ENCODE measurements around the gene KLHL35.

KLHL35 gene

DNA sequence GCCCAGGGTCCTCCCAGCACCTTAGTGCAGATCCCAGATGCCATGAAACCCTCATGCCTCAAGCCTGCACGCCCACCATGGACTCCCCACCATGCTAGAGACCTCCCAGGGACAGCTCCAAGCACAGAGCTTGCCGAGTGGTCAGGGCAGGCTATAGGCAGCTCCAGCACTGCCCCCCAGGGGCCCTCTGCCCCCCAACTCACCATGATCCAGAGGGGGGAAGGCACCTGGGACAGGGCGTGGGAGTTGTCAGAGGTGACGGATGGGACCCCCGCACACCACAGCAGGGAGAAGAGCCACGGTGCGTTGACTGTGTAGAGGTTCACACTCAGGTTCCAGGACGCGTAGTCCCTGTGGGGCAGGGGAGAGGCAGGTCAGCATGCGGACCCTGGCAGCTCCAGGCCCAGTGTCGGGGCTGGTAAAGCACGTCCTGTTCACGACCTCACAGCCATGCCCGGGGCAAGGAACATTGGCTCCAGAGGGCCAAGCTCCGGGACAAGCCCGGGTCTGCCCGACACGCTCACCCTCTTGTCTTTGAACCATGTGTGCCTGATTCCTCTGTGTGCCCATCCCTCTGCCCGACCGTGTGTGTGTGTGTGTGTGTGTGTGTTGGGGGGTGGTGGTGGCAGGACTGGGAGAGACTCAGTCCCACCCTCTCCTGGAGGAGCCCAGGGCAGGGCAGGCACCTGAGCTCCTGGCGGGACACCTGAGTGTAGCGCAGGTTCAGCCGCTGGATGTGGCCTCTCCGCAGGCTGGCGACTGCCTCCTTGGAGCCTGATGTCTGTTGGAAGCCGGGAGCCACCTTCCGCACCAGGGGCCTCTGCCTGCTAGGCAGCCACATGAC, 8.2 kb upstream of the KLHL35 start:
- no peak for DNase-seq

DNA sequence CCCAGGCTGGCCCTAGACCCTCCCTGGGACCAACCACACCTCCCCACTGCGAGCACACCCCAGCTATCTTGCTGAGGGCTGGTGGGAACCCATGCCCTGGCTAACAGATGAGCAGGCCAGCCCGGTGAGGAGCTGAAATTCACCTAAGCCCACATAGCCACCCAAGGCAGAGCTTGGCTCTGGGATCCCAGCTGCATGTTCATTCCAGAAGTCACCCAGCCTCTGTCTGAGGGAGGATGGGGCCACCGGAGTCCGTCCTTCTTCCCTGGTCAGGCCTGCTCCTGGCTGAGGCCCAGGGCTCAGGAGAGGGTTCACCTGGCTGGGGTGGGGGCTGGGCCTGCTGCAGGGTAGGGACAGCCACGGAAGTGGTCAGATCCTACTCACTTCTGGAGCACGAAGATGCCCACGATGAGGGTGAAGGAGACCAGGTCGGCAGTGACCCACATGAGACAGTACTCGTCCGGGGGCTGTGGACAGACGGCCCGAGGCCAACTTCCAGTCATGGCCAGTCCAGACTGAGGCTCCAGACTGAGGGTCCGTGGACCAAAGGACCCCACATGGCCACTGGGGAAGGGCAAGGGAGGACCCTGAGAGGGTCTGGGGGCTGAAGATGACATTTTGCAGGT, 6.6 kb upstream of the KLHL35 start:
- DNase-seq = no peak

DNA sequence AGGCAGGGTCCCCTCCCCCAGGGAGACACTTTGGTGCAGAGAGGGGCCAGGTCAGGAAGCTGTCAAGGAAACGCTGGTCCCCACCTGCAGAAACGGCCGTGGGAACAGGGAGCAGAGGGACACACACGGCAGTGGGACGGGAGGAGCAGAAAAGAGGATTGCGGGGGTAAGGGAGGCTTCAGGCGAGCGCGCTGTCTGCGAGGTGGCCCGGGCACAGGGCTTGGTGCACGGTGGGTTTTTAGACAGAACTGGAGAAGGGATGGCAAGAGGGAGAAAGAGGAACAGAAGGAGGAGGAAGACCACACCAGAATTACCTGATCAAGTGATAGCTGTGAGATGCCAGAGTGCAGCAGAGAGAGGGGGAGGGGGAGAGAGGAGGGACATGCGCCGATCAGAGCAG, 6.0 kb upstream of the KLHL35 start:
- no peak for DNase-seq

DNA sequence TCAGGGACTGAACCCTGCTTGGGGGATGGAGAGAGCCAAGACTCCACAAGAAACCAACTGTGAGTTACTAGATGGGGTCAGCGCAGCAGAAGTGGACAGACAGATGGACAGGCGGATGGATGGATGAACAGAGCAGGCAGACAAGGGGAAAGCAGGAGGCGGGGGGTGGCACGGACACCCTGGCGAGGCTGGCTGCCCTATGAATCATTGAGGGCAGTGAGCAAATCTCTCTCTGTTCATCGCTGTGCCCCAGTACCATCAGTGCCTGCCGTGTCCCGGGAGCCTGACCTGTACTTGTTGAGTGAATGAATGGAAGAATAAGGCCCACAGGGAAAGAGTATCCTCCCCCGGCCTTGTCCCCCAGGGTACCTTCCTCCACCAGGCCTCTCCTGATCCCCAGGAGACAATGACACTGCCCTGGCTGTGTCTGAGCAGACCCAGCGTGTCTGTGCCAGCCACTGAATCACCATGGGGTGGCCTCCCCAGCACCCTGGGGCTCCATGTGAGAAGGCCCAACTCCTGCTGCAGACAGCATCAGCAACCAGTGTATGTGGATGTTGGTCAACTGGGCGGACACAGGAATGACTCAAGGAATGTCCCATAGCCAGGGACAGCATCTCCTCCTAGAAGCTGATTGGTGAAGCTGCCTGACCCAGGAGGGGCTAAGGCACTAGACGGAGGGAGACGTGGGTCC, 5.1 kb upstream of the KLHL35 start:
- DNase-seq = no peak

DNA sequence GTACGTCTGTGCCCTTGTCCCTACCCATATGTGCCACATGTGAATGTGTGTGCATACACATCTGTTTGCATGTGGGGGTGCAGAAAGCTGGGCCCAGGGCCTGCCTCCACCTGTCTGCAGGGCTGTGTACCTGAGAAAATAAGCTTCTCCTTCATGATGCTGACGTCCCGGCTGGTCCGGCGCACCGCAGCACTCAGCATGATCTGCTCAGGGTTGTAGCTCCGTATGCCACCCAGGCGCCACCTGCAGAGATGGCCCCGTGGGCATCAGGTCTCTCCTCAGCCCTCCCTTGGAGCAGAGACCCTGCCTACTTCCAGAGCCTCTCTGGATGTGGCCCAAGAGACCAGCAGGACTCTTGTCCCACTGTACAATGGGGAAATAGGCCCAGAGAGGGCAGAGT, 3.8 kb upstream of the KLHL35 start:
- no peak for DNase-seq

DNA sequence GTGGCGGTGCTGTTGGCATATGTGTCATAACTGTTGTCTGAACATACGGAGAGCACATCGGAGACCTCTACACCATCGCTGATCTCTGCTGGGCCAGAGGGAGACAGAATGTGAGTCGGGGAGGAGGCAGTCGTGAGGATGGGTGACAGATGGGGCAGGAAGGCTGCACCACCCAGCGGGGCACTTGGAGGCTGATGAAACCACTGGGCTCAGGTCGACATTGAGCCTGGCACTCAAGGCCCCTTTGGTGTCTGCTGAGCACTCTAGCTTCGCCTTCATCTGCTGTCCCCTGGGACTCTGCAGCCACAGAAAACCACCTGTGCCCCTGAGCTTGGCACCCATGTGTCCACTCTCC, 2.5 kb upstream of the KLHL35 start:
- DNase-seq = no peak

DNA sequence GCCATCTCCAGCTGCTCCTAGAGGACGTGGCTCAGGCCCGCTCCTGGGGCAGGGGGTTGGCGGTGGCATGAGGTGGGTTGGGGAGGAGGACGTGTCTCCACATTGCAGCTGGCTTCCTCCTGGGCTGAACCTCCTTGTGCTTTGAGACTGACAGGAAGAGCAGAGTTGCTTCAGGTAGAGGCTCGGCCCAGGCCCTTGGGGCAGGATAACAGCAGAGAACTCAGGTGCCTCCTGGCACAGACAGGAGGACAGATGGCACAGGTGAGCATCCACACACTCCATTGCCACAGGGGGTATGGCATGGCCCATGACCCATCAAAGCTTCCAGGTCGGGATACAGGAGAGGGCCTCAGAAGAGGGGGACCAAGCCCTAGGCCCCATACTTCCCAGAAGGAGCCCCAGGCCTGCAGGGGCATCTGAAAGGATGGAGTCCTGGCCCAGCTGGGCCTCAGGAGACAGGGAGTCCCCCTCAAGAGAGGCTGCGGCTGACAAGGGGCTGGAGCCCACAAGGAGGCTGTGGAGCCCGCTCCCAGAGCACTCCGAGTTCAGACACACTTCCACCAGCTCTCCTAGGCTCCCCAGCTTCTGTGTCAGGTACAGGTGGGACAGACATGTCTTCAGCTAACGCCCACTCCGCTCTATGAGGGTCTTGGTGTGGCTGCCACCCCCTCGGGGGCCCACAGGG, 2.0 kb upstream of the KLHL35 start:
- no peak for DNase-seq

DNA sequence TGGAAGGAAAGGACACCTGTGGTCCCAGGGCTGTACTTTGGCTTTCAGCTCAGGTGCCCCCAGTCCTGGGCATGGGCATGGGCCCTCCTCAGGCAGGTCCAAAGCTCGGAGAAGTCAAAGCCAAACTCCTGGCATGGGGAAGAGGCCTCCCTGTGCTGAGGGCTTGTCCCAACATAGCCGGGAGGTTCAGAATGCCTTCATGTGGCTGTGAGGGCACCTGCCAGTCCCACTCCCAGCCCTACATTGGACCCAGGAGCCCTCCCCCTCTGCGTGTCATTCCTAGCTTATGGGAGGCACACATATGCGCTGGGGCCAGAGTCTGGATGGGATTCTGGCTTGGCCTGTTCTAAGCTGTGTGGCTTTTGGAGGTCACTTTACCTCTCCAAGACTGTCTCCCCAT, 1.0 kb upstream of the KLHL35 start:
- no peak for DNase-seq

DNA sequence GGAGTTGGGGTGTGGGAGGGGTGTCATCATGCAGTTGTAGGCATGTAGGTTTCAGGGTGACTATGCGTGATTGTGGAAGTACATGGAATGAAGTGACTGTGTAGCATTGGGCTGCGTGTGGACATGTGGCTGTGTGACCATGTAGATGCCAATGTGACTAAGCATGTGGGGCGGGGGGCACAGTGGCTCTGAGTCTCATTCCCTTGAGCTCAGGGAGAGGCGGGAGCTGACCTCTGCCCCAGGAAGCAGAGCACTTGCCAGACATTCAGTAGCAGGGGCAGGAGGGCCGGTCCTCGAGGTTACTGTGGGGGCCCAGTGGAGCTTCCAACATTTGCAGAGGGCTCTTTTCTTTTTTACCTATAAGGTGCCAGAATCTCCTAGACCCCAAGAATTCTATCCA, 440 bp upstream of the KLHL35 start:
- no peak for DNase-seq

DNA sequence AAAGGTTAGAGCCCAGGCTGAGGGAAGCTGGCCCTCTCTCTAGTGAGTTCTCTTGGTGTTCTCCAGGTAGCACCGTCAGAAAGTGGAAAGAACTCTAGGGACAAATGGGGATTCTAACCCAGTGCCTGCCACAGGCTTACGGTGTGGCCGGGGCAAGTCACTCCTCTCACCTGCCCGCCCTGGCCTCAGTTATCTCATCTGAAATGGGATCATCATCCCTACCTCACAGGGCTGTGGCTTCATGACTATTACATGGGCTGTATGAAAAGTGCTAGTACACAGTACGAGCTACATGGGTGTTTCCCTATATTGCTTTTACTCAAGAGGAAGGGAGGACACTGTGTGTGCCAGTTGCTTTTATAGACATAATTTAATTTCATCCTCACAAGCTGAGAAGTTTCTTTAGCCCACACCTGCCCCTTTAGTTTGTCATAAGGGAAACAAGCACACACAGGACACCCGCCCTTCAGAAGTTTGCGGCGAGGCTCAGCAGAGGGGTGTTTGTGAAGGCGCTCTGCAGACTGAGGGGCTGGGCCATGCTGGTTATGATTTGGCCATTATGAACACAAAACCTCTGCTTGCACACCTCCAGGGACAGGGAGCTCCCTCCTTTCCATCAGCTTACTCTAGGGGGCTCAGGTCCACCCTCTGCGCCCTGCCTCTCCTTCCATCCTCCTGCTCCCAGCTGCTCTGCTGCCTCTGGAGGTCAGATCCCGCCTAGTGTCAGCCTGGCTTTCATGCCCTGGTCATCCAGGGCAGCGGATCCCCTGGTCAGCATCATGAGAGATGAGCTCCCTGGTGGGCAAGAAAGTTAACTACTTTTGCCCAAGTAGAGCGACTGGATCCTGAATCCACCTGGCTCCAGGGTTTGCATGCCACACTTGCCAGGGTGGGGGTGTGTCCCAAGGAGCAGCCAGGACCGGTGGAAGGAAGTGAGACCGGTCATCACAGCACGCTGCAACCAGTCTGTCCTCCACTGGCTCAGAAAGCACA, 1.2 kb downstream of the KLHL35 start:
- DNase-seq = no peak

DNA sequence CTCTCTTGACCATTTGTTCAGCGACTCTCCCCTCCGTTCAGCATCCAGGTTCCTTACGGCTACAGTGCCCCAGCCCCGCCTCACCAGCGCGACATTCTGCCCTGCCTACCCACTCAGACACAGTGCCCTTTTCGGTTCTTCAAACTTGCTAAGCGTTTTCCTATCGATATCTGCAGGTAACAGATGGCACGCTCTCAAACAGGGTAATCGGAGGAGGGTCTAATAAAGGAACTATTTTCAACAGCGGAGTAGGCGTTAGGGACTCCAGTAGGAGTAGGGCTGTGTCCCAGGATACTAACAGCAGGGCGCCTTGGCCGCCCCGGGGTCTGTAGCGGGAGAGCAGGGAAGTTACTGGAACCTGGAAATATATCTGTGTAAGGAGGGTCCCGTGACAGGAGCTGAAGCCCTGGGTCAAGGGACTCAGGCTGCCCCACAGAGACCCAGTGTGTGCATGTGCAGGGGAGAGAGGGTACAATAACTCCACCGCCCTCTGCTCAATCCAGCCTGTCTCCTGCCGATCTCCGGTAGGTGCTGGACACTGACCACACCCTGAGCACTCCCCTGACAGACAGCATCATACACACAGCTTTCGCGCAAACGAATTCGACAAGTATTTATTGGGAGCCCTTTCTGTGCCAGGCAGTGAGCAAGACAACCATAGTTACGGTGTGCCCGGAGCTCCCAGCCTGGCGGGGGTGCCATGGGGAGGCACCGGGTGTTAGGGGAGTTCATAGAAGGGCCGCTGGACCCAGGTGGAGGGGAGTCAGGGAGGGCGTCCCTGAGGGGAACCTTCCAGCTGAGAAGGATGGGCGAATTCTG, 2.1 kb downstream of the KLHL35 start:
- no peak for DNase-seq

DNA sequence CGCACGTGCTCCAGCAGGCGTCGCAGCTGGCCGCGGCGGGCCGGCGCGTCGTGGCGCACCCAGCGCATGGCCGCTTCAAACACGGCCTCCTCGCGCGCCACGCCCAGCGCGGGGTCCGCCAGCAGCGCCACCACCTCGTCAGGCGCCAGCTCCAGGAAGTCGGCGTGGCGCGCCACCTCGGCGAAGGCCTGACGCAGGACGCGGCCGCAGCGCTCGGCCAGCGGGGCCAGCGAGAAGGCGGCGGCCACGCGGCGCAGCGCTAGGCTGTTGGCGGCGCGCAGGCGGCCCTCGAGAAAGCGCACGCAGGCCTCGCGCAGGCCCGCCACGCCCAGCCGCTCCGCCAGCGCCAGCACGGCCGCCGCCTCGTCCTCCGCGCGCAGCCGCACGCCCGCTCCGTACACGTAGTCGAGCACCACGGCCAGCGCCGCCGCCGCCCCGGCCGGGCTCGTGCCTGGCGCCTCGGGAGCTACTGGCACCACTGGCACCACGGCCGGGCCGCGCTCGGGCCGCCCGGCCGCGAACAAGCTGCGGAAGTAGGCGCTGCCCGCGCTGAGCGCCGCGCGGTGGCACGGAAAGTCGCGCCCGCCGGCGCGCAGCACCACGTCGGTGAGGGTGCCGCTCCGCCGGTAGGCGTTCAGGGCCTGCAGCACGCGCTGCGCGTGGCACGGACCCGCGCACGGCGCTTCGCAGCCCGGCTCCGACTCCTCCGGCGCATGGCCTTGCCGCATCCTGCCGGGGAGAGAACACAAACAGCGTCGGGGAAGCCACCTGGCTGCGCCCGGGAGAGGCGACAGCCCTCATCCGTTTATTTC, 2.9 kb downstream of the KLHL35 start:
- peak; percentile 83 for DNase-seq

DNA sequence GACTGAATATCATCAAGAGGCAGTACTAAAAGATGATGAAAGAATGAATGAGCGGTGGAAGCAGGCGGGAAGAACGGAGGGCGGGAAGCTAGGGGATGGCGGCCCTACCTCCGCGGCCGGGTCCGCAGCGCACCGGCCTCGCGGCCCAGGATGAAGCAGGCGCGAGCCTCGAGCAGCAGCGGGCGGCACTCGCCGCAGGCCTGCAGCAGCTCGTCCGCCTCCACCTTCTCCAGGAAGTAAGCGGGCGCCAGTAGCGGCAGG, 3.4 kb downstream of the KLHL35 start:
- DNase-seq = no peak

DNA sequence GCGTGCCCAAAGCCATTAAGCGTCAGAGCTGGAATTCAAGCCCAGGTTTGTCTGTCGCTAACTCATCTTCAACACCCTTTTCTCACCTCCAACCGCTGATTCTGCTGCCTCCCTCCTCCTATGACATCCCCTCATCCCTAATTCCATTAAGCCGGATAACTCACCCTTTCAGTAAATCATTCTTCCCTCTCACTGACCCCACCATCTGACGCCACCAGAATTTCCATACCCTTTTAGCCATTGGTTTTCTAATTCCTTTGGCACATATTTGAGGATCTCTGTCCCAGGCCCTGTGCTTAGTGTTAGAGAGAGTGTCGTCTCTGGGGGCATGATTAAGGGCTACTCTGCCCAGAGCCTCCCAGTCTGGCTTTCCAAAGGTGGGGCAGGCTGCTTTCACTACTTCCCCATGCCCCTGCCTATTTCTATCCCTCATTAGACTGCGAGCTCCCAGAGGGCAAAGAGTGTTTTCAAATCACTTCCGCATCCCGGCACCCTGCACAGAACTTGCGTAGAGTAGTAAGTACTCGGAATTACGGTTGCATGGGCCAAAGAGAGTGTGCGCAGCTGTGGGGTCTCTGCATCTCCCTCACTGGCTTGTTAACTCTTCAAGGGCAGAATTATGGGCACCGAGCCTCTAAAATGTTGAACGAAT, 3.9 kb downstream of the KLHL35 start:
- no peak for DNase-seq

DNA sequence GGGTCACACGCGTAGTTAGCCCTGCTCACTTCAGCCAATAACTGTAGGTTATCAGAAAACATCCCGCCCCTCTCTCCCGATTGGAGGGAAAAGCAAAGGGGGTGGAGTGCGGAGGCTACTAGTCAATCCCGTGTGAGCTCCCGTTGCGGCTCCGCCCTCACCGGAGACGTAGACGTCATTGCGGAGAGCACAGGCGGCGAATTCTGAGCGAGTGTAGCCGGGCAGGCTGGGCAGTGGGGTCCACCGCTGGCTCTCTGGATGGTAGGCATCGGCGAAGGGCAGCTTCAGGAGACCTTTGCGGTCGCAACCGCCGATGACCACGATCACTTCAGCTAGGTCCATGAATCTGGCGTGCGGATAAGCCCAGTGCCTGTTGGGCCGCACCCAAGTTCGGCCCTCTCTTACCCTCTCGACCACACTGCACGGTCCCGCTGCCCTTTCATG, 4.7 kb downstream of the KLHL35 start:
- DNase-seq = peak; percentile 79

DNA sequence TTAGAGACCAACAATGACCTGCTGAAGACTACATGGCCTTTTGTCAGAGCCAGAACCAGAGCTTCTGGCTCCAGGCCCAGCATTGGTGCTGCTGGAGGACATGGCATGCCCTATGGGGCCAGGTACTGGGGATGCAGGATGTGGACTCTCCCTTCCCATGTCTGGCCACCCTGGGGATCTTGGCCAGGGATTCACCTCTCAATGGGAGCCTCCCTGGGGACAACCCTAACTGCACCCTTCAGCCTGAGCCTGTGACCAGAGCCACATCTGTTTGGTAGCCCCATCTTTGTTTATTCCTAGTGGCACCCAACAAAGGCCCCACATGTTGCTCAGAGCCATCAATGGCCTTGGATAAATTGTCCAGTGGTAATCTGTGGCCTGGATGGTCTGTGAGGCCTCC, 5.8 kb downstream of the KLHL35 start:
- no peak for DNase-seq

DNA sequence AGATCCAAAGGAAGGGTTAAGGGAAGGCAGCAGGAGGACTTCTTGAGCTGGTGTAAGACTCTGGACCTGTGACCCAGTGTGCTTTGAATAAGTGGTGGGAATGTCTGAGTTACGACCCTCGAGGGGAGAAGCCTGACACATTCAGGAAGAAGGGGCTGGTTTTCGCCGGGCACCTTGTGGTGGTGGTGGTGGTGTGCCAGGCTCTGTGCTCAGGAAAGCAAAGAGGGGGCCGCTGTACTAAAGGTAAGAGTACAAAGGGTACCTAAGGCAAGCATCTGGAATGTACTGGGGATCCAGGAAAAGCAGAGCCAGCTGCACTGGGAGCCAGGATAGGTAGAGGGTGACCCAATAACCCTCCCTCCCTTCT, 6.3 kb downstream of the KLHL35 start:
- DNase-seq = no peak

DNA sequence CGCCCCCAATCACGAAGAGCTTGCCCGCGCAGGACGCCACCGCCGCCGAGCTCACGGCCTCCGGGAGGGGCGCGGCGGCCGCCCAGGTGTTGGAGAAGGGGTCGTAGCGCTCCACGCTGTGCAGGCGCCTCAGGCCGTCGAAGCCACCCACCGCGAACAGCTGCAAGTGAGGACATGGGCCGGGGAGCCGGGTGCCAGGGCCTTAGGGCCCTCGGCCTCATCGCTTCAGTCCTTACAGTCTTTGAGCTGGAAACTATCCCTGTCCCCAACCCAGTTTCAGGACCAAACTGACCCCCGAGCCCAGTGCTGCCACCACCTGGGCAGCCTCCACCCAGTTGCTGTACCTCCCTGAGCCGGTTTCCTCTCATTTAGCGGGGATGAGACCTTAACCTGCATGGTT, 7.6 kb downstream of the KLHL35 start:
- no peak for DNase-seq

DNA sequence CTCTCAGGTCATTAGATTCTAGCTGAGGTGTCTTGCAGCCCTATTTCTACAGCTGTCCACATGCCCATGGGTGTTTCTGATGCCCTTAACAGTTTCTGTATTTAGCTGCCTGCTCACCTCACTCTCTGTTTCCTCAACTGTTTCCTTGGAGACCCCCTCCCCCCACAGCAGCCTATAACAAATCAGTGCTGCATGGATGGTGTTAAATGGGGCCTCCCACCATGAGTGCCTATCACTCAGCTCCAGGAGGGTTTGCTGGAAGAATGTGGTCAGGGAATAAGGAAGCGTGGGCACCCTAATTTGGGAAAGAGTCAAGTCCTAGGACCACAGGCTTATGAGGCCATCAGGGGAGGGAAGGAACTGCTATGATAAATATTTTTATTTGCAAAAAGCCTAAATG, 8.6 kb downstream of the KLHL35 start:
- DNase-seq = no peak

DNA sequence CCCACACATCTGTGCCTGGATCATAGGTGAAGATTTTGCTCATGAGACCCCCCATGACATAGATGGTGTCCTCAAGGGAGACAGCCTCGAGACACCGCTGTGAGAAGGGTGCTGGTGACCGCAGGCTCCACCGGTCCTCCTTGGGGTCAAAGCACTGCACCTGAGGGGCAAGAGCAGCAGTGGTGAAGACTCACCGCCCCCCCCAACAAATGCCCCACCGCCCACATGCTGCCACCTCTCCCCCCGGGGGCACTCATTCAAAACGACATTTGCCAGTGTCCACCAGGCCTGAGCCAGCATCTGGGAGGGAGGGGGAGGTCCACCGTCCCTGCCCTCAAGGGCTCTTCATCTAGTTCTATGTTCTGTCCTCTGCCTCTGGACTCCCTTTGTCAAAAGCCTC, 9.3 kb downstream of the KLHL35 start:
- DNase-seq = no peak

Measured in DMS153 (cell line).